Measurements from ENCODE around the gene CYP8B1.

- TF ChIP-seq ZNF510 (tag by site-specific recombination; IDR thresholded peaks at IDR 0.05; ENCODE audit: insufficient replicate concordance) = no peak
- TF ChIP-seq CTCF (tag by site-specific recombination; IDR thresholded peaks at IDR 0.05) = no peak
- TF ChIP-seq REST (tag by site-specific recombination; IDR thresholded peaks at IDR 0.05) = no peak
- TF ChIP-seq ZNF777 (tag by site-specific recombination; IDR thresholded peaks at IDR 0.05; ENCODE audit: borderline replicate concordance) = no peak
- no peak for TF ChIP-seq ZNF350 (tag by site-specific recombination; IDR thresholded peaks at IDR 0.05)
- no peak for TF ChIP-seq YY1 (tag by site-specific recombination; IDR thresholded peaks at IDR 0.05)
- TF ChIP-seq ZNF280D (tag by site-specific recombination; IDR thresholded peaks at IDR 0.05) = no peak
- TF ChIP-seq ZNF155 (tag by site-specific recombination; IDR thresholded peaks at IDR 0.05) = no peak
- no peak for TF ChIP-seq ZNF140 (tag by site-specific recombination; IDR thresholded peaks at IDR 0.05)
- no peak for TF ChIP-seq ZNF830 (tag by site-specific recombination; IDR thresholded peaks at IDR 0.05; ENCODE audit: low read depth)
- no peak for TF ChIP-seq AEBP2 (tag by site-specific recombination; IDR thresholded peaks at IDR 0.05; ENCODE audit: borderline replicate concordance)
- no peak for TF ChIP-seq ZNF707 (tag by site-specific recombination; IDR thresholded peaks at IDR 0.05)
These were observed 24.3 kb downstream of the CYP8B1 start for GRCh38 chr3:42851228-42851834.
